HCT116 (cell line): Measurements from ENCODE around the gene TMEM169. TPM values are rescaled to one million over a fixed set of nuclear protein-coding genes. Genes with fewer than 3 reads are reported as not detected.

Experiments used
- ATAC-seq: fragments of 200-7000 bp; cut with Tn5 transposase; 2 replicates; pipeline ENCODE4 v1.9.1; 2020; ENCODE audit warnings: mild to moderate bottlenecking, moderate library complexity
- BruUV-seq: library from RNA; stranded (reverse); fragments of 400-500 nt; replicated peaks from 2 replicates; lab custom pipeline; 2021; lab: Mats Ljungman, UMichigan
- CTCF ChIA-PET: fragments of 300-600 bp; sonication (Branson Sonifier 250); formaldehyde crosslinking; loops from one replicate; lab custom pipeline; 2021; ENCODE audit warnings: antibody characterized with exemption; lab: Charles Lee
- POLR2A ChIA-PET: fragments of 300-600, 350-600 bp; sonication (Branson Sonifier 250); formaldehyde crosslinking; loops from one replicate; lab custom pipeline; 2021; ENCODE audit warnings: antibody characterized with exemption; lab: Charles Lee
- RAD21 ChIA-PET, 2 experiments: fragments of 300-600 bp; sonication (Branson Sonifier 250); formaldehyde crosslinking; loops; one replicate each; lab custom pipeline; 2023; ENCODE audit warnings: low total read pairs in 2 of 2; ENCODE audit not compliant: uncharacterized antibody in 2 of 2, unreplicated experiment in 2 of 2, low non-redundant PET in 1 of 2; lab: Charles Lee
- DNase-seq: peaks from one replicate; pipeline ENCODE4 v3.0.0-alpha.2; 2010; ENCODE audit warnings: low read depth, low spot score
- H2AFZ ChIP-seq: fragments of 200-600 bp; shearing (Covaris generic), sonication (generic); 2 replicates; pipeline ENCODE4 v1.6.1; 2017; ENCODE audit warnings: low read depth, mixed run types, mixed read lengths, antibody characterized with exemption, low read length; ENCODE audit not compliant: poor library complexity, severe bottlenecking
- H3K27ac ChIP-seq: 2 replicates; pipeline ENCODE4 v1.5.1; 2012; ENCODE audit warnings: low read depth, low read length
- H3K27me3 ChIP-seq: fragments of 200-600 bp; sonication (generic); 2 replicates; pipeline ENCODE4 v1.6.1; 2016; ENCODE audit warnings: mixed run types, low read length, mixed read lengths; ENCODE audit not compliant: insufficient read depth
- H3K36me3 ChIP-seq, 2 experiments: fragments of 200-500 bp in 1 of 2; fragments of 200-600 bp in 1 of 2; sonication (Bioruptor generic) in 1 of 2; sonication (generic) in 1 of 2; 2 replicates each; pipeline versions ENCODE4 v1.5.1 to v1.6.1; 2014 to 2016; ENCODE audit warnings: low read length in 2 of 2, inconsistent platforms in 1 of 2, mixed read lengths in 1 of 2, mixed run types in 1 of 2; ENCODE audit not compliant: insufficient read depth in 2 of 2, control insufficient read depth in 1 of 2
- H3K4me1 ChIP-seq, 2 experiments: fragments of 200-600 bp in 1 of 2; sonication (generic) in 1 of 2; 2 replicates each; pipeline versions ENCODE4 v1.5.1 to v1.6.1; 2012 to 2017; ENCODE audit warnings: low read length in 2 of 2, inconsistent platforms in 1 of 2, mild to moderate bottlenecking in 1 of 2, mixed read lengths in 1 of 2, mixed run types in 1 of 2, moderate library complexity in 1 of 2; ENCODE audit not compliant: insufficient read depth in 2 of 2, control insufficient read depth in 1 of 2
- H3K4me2 ChIP-seq: fragments of 200-600 bp; sonication (generic); 2 replicates; pipeline ENCODE4 v1.6.1; 2017; ENCODE audit warnings: mixed run types, low read length, mixed read lengths
- H3K4me3 ChIP-seq, 2 experiments: fragments of 200-600 bp in 1 of 2; sonication (generic) in 1 of 2; replicated peaks in 1 of 2; 2 replicates each; pipeline ENCODE4 v1.5.1; 2011 to 2016; ENCODE audit warnings: low read length in 2 of 2, control low read depth in 1 of 2, low read depth in 1 of 2, mild to moderate bottlenecking in 1 of 2, mixed read lengths in 1 of 2, mixed run types in 1 of 2
- H3K79me2 ChIP-seq: fragments of 200-600 bp; sonication (generic); 2 replicates; pipeline ENCODE4 v1.6.1; 2017; ENCODE audit warnings: mild to moderate bottlenecking, mixed run types, low read length, moderate library complexity, mixed read lengths; ENCODE audit not compliant: insufficient read depth
- H3K9ac ChIP-seq: fragments of 200-600 bp; sonication (generic); 2 replicates; pipeline ENCODE4 v1.6.1; 2016; ENCODE audit warnings: low read length, mixed read lengths
- H3K9me2 ChIP-seq: fragments of 200-600 bp; sonication (generic), shearing (Covaris generic); 2 replicates; pipeline ENCODE4 v1.6.1; 2017; ENCODE audit warnings: mixed run types, mild to moderate bottlenecking, moderate library complexity; ENCODE audit not compliant: insufficient read depth
- H3K9me3 ChIP-seq, 2 experiments: fragments of 200-500 bp in 1 of 2; fragments of 200-600 bp in 1 of 2; sonication (Bioruptor generic) in 1 of 2; sonication (generic) in 1 of 2; 2 replicates each; pipeline ENCODE4 v1.6.1; 2014 to 2017; ENCODE audit warnings: low read length in 2 of 2, mixed read lengths in 2 of 2, inconsistent platforms in 1 of 2, low read depth in 1 of 2, mild to moderate bottlenecking in 1 of 2, mixed run types in 1 of 2, moderate library complexity in 1 of 2; ENCODE audit not compliant: control insufficient read depth in 1 of 2, insufficient read depth in 1 of 2
- H4K20me1 ChIP-seq: fragments of 200-600 bp; sonication (generic), shearing (Covaris generic); 2 replicates; pipeline ENCODE4 v1.6.1; 2017; ENCODE audit warnings: mixed run types, mild to moderate bottlenecking, moderate library complexity; ENCODE audit not compliant: insufficient read depth
- CEBPB ChIP-seq: IDR thresholded peaks from 2 replicates; pipeline ENCODE4 v1.6.1; 2012; ENCODE audit warnings: low read depth
- ELF1 ChIP-seq: IDR thresholded peaks from 2 replicates; pipeline ENCODE4 v1.6.1; 2012; ENCODE audit warnings: low read depth, borderline replicate concordance
- EZH2 ChIP-seq: fragments of 200-600 bp; sonication (generic); IDR thresholded peaks from 2 replicates; pipeline ENCODE4 v1.6.1; 2017; ENCODE audit warnings: antibody characterized with exemption, mixed run types
- EZH2phosphoT487 ChIP-seq: fragments of 200-600 bp; IDR thresholded peaks from 2 replicates; pipeline ENCODE4 v1.6.1; 2018; ENCODE audit warnings: antibody characterized with exemption, borderline replicate concordance
- FOSL1 ChIP-seq: IDR thresholded peaks from 2 replicates; pipeline ENCODE4 v1.6.1; 2012; ENCODE audit warnings: low read depth
- JUND ChIP-seq: IDR thresholded peaks from 2 replicates; pipeline ENCODE4 v1.6.1; 2012
- RAD21 ChIP-seq: IDR thresholded peaks from 2 replicates; pipeline ENCODE4 v1.6.1; 2012; ENCODE audit warnings: low read depth, mild to moderate bottlenecking
- SIN3A ChIP-seq: IDR thresholded peaks from 2 replicates; pipeline ENCODE4 v1.6.1; 2012; ENCODE audit warnings: low read depth
- SRF ChIP-seq: IDR thresholded peaks from 2 replicates; pipeline ENCODE4 v1.6.1; 2012; ENCODE audit warnings: low read depth
- YY1 ChIP-seq: IDR thresholded peaks from 2 replicates; pipeline ENCODE4 v1.6.1; 2011; ENCODE audit warnings: low read length, low read depth, moderate library complexity, mild to moderate bottlenecking; ENCODE audit not compliant: insufficient replicate concordance; ENCODE audit errors: extremely low read depth
- intact Hi-C: fragments of 100-400 bp; cut with micrococcal nuclease; formaldehyde crosslinking; loops from 2 replicates; pipeline ENCODE4 v1.10.0; 2022
- total RNA-seq: library from RNA; stranded (reverse); gene quantifications from one replicate; pipeline ENCODE4 v1.2.1, GENCODE V29; 2021; ENCODE audit not compliant: unreplicated experiment
- TF ChIP-seq, protein P1 (sequence below), 3 experiments: fragments of 200-600 bp in 1 of 3; sonication (generic) in 1 of 3; IDR thresholded peaks in 2 of 3; conservative IDR thresholded peaks in 1 of 3; 2 replicates each; pipeline ENCODE4 v1.5.1; 2012 to 2017; ENCODE audit warnings: low read depth in 2 of 3, low read length in 2 of 3, antibody characterized with exemption in 1 of 3, borderline replicate concordance in 1 of 3, control low read depth in 1 of 3, mild to moderate bottlenecking in 1 of 3, mixed read lengths in 1 of 3, mixed run types in 1 of 3, moderate library complexity in 1 of 3; ENCODE audit not compliant: insufficient read depth in 1 of 3
- TF ChIP-seq, protein P2 (sequence below): IDR thresholded peaks from 2 replicates; pipeline ENCODE4 v1.6.1; 2012; ENCODE audit warnings: low read depth
- TF ChIP-seq, protein P3 (sequence below): IDR thresholded peaks from 2 replicates; pipeline ENCODE4 v1.6.1; 2012
- TF ChIP-seq, protein P4 (sequence below): IDR thresholded peaks from 2 replicates; pipeline ENCODE4 v1.6.1; 2011; ENCODE audit warnings: mild to moderate bottlenecking, low read length, moderate library complexity; ENCODE audit not compliant: insufficient replicate concordance; ENCODE audit errors: extremely low read depth

Gene TMEM169
- total RNA-seq, 1 experiment from 2014 or later: 0.42 TPM

DNA sequence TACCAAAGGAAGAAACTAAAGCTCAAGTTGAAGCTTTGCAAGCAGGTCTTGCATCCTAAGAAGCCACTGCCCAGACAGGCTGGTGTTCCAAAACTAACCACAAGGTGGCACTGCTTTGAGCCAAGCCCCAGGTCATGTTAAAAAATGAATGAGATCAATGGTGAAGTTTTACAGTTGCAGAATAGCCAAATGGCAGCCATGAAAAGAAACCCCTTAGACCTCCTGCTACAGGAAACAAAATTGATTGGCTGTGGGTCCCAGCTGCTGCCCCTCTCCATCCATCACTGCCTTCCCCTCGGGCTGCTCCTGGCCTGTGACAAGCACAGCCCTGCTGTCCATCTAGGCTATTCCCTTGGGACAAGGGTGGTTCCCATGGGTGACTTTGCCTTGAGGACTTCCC, 47.7 kb upstream of the TMEM169 start:
- no peak for TF ChIP-seq FOSL1
- TF ChIP-seq EZH2phosphoT487: no peak
- TF ChIP-seq, protein P1, sequence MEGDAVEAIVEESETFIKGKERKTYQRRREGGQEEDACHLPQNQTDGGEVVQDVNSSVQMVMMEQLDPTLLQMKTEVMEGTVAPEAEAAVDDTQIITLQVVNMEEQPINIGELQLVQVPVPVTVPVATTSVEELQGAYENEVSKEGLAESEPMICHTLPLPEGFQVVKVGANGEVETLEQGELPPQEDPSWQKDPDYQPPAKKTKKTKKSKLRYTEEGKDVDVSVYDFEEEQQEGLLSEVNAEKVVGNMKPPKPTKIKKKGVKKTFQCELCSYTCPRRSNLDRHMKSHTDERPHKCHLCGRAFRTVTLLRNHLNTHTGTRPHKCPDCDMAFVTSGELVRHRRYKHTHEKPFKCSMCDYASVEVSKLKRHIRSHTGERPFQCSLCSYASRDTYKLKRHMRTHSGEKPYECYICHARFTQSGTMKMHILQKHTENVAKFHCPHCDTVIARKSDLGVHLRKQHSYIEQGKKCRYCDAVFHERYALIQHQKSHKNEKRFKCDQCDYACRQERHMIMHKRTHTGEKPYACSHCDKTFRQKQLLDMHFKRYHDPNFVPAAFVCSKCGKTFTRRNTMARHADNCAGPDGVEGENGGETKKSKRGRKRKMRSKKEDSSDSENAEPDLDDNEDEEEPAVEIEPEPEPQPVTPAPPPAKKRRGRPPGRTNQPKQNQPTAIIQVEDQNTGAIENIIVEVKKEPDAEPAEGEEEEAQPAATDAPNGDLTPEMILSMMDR (IDR thresholded peaks at IDR 0.05 in 2 of 3, conservative IDR thresholded peaks at IDR 0.05 in 1 of 3; ENCODE audit: borderline replicate concordance in 1 of 3, insufficient read depth in 1 of 3, low read depth in 2 of 3, low read length in 2 of 3): peak; percentile 47 to 94 (median 91); a peak in 5 of 6 replicates
- TF ChIP-seq, protein P2, sequence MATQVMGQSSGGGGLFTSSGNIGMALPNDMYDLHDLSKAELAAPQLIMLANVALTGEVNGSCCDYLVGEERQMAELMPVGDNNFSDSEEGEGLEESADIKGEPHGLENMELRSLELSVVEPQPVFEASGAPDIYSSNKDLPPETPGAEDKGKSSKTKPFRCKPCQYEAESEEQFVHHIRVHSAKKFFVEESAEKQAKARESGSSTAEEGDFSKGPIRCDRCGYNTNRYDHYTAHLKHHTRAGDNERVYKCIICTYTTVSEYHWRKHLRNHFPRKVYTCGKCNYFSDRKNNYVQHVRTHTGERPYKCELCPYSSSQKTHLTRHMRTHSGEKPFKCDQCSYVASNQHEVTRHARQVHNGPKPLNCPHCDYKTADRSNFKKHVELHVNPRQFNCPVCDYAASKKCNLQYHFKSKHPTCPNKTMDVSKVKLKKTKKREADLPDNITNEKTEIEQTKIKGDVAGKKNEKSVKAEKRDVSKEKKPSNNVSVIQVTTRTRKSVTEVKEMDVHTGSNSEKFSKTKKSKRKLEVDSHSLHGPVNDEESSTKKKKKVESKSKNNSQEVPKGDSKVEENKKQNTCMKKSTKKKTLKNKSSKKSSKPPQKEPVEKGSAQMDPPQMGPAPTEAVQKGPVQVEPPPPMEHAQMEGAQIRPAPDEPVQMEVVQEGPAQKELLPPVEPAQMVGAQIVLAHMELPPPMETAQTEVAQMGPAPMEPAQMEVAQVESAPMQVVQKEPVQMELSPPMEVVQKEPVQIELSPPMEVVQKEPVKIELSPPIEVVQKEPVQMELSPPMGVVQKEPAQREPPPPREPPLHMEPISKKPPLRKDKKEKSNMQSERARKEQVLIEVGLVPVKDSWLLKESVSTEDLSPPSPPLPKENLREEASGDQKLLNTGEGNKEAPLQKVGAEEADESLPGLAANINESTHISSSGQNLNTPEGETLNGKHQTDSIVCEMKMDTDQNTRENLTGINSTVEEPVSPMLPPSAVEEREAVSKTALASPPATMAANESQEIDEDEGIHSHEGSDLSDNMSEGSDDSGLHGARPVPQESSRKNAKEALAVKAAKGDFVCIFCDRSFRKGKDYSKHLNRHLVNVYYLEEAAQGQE: no peak
- no peak for TF ChIP-seq SRF
- TF ChIP-seq CEBPB: no peak
- peak; percentile 57 for TF ChIP-seq RAD21
- no peak for TF ChIP-seq YY1
- TF ChIP-seq, protein P3, sequence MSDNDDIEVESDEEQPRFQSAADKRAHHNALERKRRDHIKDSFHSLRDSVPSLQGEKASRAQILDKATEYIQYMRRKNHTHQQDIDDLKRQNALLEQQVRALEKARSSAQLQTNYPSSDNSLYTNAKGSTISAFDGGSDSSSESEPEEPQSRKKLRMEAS: no peak
- TF ChIP-seq SIN3A: no peak
- no peak for TF ChIP-seq ELF1
- TF ChIP-seq, protein P4, sequence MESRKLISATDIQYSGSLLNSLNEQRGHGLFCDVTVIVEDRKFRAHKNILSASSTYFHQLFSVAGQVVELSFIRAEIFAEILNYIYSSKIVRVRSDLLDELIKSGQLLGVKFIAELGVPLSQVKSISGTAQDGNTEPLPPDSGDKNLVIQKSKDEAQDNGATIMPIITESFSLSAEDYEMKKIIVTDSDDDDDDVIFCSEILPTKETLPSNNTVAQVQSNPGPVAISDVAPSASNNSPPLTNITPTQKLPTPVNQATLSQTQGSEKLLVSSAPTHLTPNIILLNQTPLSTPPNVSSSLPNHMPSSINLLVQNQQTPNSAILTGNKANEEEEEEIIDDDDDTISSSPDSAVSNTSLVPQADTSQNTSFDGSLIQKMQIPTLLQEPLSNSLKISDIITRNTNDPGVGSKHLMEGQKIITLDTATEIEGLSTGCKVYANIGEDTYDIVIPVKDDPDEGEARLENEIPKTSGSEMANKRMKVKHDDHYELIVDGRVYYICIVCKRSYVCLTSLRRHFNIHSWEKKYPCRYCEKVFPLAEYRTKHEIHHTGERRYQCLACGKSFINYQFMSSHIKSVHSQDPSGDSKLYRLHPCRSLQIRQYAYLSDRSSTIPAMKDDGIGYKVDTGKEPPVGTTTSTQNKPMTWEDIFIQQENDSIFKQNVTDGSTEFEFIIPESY: no peak
- no peak for TF ChIP-seq EZH2
- TF ChIP-seq JUND: no peak
- no peak overlapping the region for H3K4me2 ChIP-seq
- H3K4me3 ChIP-seq: no peak overlapping the region
- no peak overlapping the region for H2AFZ ChIP-seq
- CTCF ChIA-PET: interaction anchor here (0.6 to 2.4 kb wide), 9 partner anchors 8 to 632 kb away, joined by 3 to 10 read pairs (median 4); no protein-coding TSS in a partner anchor
- no peaks in the 10 kb centered on the region for H3K9me3 ChIP-seq
- ATAC-seq (peak; percentile 92), DNase-seq (peak; percentile 54)
- H3K9me2 ChIP-seq: no peaks in the 10 kb centered on the region
- no TSS peak for BruUV-seq
- intact Hi-C loops: loop anchor here (10.0 kb wide), 1 partner anchor 631 kb away; no protein-coding TSS in a partner anchor
- POLR2A ChIA-PET: no interaction called here
- no peak overlapping the region for H3K9ac ChIP-seq
- H3K4me1 ChIP-seq: no peaks in the 10 kb centered on the region
- no peak overlapping the region for H3K27ac ChIP-seq
- H3K27me3 ChIP-seq: no peaks in the 10 kb centered on the region
- H3K36me3 ChIP-seq: no peaks in the 10 kb centered on the region
- H4K20me1 ChIP-seq: no peaks in the 10 kb centered on the region
- no peaks in the 10 kb centered on the region for H3K79me2 ChIP-seq
- RAD21 ChIA-PET: no interaction called here
